ENCODE data around the gene PRKAG2.
"Not testable (repeated sequence)": the region's sequence is repeated elsewhere in the genome, so short reads cannot be mapped to it uniquely, and the experiment has no call there.

The PRKAG2 gene

GRCh38 chr7:151588982-151589381 lies 287.9 kb downstream of the PRKAG2 start:
- no peak for DNase-seq (ENCODE audit: low spot score)
- ChIA-PET CTCF (no interaction called here), POLR2A (ENCODE audit: low non-redundant PET) (no interaction called here)
- no peak overlapping the region for H3K27ac ChIP-seq
- TF ChIP-seq CTCF (conservative IDR thresholded peaks at IDR 0.05; ENCODE audit: low read depth), result no peak

- no peak overlapping the region for H3K27ac ChIP-seq
- ChIA-PET POLR2A (ENCODE audit: low non-redundant PET) (no interaction called here), CTCF (no interaction called here)
- no peak for DNase-seq (ENCODE audit: low spot score)
- TF ChIP-seq CTCF (conservative IDR thresholded peaks at IDR 0.05; ENCODE audit: low read depth), result no peak
These were observed 290.2 kb downstream of the PRKAG2 start for GRCh38 chr7:151586531-151587260.

GRCh38 chr7:151585744-151586393 lies 291.0 kb downstream of the PRKAG2 start:
- DNase-seq (ENCODE audit: low spot score), result no peak
- ChIA-PET CTCF (no interaction called here), POLR2A (ENCODE audit: low non-redundant PET) (no interaction called here)
- no peak overlapping the region for H3K27ac ChIP-seq
- TF ChIP-seq CTCF (conservative IDR thresholded peaks at IDR 0.05; ENCODE audit: low read depth), result no peak

- POLR2A ChIA-PET (ENCODE audit: low non-redundant PET), result no interaction called here
- no peak for TF ChIP-seq CTCF (conservative IDR thresholded peaks at IDR 0.05; ENCODE audit: low read depth)
- H3K27ac ChIP-seq, result no peak overlapping the region
- no peak for DNase-seq (ENCODE audit: low spot score)
- CTCF ChIA-PET, result no interaction called here
These were observed 295.2 kb downstream of the PRKAG2 start for GRCh38 chr7:151581741-151582140.

GRCh38 chr7:151579644-151580043 lies 297.3 kb downstream of the PRKAG2 start:
- H3K27ac ChIP-seq, result no peak overlapping the region
- POLR2A ChIA-PET (ENCODE audit: low non-redundant PET), result no interaction called here
- CTCF ChIA-PET, result no interaction called here
- no peak for DNase-seq (ENCODE audit: low spot score)
- no peak for TF ChIP-seq CTCF (conservative IDR thresholded peaks at IDR 0.05; ENCODE audit: low read depth)

- ChIA-PET CTCF (interaction anchor here (0.6 kb wide), 1 partner anchor 207 kb away, joined by 3 read pairs; no protein-coding TSS in a partner anchor), POLR2A (ENCODE audit: low non-redundant PET) (no interaction called here)
- DNase-seq (ENCODE audit: low spot score), result no peak
- TF ChIP-seq CTCF (conservative IDR thresholded peaks at IDR 0.05; ENCODE audit: low read depth), result no peak
- no peak overlapping the region for H3K27ac ChIP-seq
These were observed 301.5 kb downstream of the PRKAG2 start for GRCh38 chr7:151575410-151575809.

- POLR2A ChIA-PET (ENCODE audit: low non-redundant PET); CTCF ChIA-PET; DNase-seq (ENCODE audit: low spot score); H3K27ac ChIP-seq: not testable (repeated sequence)
These were observed 303.9 kb downstream of the PRKAG2 start for GRCh38 chr7:151573046-151573445.

Measured in RWPE1 (cell line).